Measurements from ENCODE around the gene SPTLC3.
"Not testable (repeated sequence)": the region's sequence is repeated elsewhere in the genome, so short reads cannot be mapped to it uniquely, and the experiment has no call there.

The SPTLC3 gene

DNA sequence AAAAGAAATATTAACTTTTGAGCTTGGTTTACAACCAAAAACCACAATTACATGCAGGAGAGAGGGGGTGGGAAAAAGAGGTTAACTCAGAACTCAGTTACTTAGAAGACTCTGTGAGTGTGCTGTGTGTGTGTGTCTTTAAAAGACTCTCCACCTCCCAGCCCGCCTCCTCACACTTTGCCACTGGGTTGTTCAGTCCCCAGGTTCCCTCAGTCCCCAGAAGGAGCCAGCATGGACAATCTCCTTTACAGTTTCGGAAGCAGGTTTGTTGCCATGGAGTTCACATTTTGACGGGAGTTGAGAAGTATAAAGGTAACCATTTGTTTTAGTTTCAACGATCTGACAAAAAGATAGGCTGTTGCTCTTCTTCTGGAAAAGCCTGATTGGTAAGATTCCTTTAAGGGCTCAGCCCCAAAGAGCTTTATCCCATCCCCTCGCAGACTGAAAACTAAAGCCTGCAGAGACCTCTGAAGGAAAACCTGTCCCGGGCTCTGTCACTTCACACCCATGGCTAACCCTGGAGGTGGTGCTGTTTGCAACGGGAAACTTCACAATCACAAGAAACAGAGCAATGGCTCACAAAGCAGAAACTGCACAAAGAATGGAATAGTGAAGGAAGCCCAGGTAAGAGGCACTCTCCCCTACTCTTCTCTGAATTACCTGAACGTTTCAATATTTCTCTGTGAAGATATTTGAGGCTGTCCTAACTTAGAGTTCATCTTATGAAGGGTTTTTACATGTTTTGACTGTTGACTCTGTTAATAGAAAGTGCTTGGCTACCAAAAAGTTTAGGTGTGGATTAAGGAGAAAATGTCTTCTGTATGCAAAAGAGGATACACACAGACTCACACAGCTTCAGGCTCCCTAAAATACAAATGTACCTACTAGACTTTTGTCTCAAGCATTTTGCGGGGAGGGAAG is at the start of gene SPTLC3:
SPTLC3 (plus strand) TSS at position 212 of the 921 bp plus-strand sequence; CDS start at position 508, 296 bp downstream.
- DNase-seq (ENCODE audit: low read depth), result no peak

DNA sequence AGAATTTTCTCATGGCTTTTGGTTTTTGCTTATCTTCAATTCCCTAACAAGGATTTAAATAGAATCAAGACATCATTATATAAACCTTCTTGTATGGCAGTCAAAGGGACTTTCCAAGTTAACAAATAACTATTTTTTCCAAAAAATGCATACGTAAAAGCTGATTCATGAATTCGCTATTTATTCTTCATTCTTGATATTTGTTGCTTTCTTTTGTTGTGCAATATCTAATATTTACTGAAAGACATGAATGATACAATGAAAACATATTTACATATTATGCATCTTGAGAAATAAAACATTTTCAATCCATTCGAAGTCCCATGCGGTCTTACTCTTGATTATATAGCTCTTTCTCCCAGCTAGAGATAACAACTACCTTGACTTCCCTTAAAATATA is 47.0 kb upstream of the SPTLC3 start:
- no peak for DNase-seq (ENCODE audit: low read depth)

DNA sequence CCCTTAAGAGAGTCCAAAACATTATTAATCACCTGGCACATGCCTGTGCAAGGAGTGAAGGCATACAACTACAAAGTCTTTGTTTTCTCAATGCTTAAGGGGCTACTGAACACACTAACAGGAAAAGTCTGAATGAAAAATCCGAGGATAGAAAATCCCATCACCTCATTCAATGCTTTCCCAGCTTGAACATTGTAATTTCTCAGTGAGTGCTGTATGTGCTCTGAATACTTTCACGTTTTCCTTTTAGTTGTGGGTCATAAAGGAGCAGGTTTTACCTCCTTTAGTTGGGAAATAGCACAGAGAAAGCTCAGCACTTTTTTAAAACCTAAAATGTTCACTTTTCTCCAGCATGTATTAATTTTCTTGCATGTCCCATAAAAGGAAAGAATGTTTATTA is 45.9 kb upstream of the SPTLC3 start:
- DNase-seq (ENCODE audit: low read depth), result no peak

DNA sequence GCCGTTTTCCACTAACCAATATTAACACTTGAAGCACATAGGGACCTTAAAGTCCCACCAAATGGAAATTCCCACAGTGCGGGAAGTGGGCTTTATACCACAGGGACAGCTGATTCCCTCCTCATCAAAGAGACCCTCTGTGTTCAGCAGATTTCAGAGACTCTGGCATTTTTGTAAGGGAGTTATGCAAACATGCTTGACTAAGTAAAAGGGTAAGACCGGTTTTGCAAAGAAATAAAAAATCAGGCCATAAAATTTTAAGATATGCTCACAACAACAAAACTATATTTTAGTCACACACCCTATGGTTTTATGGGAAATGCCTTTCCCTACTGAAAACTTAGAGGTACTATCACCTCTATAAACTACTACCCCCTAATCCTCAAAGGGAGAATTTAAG is 45.4 kb upstream of the SPTLC3 start:
- DNase-seq (ENCODE audit: low read depth), result no peak

DNA sequence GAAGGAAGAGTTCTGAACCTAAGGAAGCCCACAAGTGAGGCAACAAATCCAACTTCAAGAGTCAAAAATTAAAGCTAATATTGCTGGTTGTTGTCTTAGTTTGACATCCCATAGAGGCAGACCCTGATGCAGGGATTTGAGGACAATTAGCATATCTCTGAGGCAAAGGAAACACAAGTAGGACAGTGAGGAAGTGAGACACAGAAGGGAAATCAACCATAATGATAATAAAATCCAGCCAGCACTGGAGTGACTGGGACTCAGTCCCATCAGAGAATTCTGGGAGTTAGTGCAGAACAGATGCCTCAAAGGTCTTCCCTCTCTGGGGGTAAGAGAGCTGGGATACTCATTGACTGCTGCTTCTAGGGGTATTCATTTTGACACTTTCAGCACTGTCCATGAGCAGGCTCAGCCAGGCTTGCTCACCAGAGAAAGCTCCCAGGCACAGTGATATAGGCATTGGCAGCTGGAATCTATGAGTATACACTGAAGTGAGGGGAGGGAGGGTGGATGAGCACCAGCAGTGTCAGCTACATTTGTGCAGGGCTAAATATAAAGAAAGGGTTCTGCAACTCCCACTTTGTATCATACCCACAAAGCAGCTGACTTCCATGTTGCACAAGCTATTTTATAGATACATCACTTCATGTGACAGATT is 43.4 kb upstream of the SPTLC3 start:
- no peak for DNase-seq (ENCODE audit: low read depth)

DNA sequence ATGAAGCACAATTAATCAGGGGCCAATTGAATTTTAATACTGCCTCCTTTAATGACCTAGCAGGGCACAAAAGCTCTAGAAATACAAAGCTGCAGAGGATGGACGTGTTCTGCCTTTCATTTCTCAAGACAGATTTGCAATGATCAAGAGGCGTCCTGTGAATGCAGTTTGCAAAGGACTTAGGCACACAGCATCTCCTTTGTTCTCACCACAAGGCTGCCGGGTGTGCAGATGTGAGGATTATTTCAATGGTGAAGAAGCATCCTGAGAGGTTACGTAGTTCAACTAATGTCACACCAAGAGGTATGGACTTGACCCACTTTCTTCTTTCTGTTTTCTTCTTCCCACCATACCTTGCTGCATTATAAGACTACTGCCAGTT is 42.9 kb upstream of the SPTLC3 start:
- no peak for DNase-seq (ENCODE audit: low read depth)

DNA sequence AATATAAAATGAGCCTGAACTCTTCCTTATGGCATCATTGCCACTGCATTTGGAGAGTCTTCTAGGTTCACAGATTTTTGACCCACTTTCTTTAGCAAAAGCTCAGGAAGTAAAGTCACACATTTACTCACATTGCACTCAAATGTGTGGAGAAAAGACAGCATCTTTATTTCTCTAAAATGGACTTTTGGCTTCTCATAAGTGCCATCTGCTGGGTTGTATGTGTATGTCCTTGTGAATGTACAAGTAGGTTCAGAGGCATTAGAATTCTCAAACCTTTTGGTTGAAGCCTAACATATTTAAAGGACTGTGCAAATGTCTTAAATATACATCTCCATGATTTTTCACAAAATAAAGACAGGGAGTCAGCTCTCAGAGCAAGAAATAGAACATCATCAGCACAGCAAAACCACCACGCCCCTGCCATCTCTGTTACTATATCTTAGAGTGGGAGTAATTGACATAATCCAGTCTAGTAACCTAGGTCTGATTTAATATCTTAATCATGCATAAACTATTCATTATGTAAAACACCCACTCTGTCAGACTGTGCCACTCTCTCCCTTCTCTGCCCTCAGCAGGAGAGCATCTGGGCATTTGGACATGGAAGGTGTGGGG is 42.2 kb upstream of the SPTLC3 start:
- no peak for DNase-seq (ENCODE audit: low read depth)

DNA sequence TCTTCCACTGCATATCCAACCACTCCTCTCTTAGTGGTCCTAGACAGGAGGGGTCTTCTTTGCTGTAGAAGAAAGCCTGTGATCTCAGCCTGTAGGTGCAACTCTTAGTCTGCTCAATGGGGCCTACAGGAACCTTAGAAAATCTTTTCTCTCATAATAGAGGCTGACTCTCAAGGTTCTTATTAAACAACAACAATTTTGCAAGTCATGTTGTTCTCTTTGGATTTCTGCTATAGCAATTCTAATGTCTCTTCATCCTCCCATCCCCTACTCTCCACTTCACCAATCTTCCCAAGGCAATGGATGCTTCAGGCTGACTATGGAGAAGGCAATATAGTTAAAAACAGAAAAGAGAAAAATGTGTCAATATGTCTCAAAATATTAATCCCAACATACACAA is 40.8 kb upstream of the SPTLC3 start:
- DNase-seq (ENCODE audit: low read depth), result no peak

DNA sequence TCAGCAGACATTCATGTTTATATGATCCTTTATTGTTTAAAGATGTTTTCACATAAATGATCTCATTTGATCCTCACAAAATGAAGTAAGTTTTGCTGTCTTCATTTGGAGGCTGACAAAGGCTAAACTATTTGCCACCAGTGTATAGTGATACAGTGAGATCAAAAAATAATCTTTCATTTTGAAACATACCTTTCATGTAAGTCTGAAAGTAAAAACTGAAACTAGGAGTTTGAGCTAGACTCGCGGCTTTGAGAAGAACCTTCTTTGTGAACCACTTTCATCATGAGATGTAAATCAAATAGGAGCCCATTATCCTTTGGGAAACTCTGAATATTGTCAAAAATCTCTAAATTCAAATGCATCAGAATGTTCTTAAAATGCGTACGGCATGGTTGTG is 40.3 kb upstream of the SPTLC3 start:
- no peak for DNase-seq (ENCODE audit: low read depth)

DNA sequence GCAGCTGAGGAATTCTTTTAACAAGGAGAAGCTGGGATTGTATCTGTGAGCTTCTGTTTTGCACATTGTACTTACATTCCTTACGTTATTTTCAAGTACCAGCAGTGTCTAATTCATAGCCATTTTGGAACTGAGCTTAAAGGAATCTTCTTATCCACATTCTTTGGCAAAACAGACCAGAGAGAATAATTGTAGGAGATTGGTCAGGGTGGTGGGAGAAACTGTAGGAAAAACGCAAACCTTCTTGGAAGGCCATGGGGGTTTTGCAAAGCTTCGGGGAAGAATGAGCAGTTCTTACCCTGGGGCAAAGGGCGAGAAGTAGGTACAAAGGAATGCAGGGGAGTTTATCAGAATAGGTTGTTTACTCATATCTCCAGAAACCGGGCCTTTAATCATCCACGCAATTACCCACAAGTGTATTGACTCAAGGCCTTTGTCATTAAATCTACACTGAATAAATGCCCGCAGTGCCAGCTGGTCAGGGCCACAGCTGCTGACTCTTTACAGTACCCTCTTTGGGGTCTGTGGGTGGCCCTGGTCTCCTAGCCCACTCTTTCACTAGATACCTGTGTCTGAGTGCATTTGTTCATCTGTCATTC is 39.6 kb upstream of the SPTLC3 start:
- no peak for DNase-seq (ENCODE audit: low read depth)

DNA sequence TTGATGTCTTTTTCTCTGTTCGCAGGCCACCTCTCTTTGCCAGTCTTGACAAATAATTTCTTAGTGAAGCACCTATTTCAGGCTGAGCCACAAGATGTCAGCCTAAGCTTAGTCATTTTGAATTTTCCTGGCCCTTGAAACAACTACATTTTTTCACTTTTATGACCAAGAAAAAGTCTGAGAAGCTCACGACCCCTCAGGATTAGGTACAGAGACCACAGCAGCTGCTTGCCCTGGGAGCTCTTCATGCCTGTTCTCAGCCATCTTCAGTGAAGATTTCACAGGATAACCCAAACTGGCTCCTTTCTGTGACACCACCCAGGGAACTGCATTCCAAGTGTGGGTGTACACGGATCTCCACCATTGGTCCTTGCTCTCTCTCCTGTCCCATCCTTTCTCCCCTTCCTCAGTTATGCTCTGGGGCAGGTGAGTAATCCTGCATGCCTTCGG is 38.4 kb upstream of the SPTLC3 start:
- DNase-seq (ENCODE audit: low read depth), result no peak

DNA sequence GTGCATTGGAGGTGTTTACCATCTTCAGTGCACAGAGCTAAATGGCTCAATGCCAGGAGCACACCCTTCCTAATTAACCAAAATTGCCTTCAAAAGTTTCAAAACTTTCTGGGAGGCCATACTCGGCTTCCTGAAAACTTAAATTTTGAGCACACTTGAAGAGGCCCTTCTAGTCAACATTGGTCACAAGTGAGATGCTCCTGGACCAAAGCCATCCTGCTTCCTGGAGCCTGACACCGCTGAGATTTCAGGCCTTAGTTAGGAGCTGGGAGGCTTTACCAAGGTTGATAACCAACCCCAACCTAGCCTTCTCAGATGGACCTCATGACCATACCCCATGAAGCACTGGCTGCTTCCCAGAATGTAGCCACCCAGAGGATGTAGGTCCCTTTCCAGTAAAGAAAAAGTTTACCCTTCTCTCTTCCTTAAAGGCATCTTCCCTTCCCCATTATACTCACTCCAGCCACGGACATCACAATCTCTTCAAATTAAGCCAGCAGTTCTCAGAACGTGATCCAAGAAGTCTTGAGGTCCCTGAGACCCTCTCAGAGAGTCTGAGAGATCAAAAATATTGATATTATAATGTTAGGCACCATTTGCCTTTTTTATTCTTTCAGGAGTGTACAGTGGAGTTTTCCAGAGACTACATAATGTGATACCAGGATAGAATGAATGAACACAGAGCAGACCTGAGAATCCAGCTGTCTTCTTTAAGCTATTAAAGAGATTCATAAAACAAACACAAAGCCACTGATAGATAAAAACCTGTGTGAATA is 32.8 kb upstream of the SPTLC3 start:
- DNase-seq (ENCODE audit: low read depth), result no peak

DNA sequence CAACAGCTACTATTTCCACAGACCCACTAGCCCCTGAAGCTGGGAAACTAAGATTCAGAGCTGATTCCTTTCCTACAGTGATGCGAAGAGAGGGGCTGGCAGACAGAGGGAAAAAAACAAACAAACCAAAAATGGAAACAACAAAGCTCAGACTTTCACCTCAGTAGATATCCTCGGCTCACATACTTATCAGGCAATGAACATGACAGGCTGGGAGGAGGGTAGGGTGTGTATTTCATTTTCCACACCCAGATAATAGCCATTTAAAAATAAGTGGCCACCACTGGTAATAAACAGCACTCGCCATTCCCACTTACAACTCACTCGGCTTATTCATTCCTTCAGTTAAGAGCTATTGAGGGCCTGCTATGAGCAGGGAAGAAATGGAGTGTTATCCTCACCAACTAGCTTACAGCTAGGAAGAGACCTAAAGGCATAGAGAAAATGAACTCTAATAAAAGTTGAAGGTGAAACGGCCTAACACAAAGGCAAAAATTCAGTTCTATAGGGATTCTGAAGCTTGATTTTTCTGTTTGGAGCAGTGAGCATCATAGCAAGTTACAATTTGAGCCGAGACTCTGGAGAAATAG is 32.0 kb upstream of the SPTLC3 start:
- no peak for DNase-seq (ENCODE audit: low read depth)

DNA sequence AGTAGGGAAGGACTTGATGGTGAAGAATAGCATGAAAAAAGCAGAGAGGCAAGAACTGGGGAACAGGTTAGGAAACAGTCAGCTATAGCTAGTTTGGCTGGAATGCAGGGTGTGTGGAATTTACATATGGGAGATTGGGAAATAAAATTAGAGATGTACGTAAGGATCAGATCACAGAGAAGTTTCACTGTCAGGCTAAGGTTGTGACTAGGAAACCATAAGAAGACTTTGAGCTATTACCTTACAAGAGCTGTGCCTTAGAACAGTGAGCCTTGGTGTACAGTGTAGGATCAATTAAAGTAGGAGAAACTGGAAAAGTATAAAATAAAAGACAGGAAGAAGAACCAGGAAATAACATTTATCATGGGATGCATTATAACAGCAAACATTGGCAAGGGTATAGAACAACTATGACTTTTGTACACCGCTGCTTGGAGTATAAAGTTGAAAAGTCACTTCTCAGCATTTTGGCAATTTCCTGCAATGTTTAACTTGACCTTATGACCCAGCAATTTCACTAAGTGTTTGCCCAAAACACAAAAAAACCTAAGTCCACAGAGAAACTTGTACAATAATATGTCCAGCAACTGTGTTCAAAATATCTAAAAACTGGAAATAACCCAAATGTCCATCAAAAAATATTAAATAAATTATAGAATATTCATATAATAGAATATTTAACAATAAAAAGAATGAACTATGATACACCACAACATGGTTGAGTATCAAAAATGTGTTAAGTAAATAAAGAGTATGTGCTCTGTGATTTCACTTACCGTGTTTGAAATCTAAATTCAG is 31.2 kb upstream of the SPTLC3 start:
- no peak for DNase-seq (ENCODE audit: low read depth)

DNA sequence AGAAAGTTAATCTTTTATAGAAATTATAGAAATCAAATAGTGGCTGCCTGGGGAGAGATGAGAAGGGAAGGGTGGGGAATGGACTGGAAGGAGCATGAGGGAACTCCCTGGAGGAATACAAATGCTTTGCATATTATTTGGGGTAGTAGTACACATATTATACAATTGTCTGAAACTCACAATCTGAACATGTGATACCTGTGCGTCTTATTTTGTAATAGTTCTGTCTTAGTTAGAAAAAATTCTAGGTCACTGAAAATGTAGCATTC is 30.7 kb upstream of the SPTLC3 start:
- no peak for DNase-seq (ENCODE audit: low read depth)

DNA sequence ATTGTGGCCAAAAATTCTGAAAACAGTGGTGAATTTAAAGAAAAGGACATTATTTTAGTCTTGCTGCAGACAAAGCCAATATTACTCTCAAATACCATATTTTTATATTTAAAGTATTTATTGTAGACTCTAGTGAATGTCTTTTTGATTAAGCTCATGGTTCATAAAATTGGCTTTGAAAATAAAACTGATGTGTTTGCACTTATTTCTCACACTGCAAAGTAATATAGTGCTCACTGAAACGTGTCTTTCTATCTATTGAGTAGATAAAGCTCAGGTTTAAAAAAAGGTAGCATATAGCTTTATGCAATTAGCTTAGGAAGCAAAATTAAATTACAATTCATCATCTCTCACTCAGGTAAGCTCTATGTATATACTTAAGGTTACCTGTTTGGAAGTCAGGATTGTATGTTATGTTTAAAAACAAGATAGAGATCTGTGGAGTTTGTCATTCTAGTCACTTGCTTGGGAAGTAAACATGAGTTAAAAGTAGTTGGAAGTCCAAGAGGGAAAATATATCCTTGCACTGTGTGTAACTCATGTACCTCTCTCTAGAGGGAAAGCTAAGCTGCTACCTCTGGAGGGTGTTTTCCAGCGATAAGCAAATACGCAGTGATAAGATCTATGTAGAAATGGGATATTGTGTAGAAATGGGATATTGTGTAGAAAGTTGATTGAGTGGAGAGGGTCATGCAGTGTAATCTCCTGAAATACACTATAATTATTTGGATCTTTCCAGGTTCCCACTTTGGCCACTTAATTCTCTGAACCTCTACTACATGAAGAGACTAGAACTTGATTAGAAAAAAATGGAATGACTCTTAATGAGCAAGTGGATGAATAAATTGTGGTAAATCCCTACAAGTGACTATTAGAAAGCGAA is 29.9 kb upstream of the SPTLC3 start:
- no peak for DNase-seq (ENCODE audit: low read depth)

DNA sequence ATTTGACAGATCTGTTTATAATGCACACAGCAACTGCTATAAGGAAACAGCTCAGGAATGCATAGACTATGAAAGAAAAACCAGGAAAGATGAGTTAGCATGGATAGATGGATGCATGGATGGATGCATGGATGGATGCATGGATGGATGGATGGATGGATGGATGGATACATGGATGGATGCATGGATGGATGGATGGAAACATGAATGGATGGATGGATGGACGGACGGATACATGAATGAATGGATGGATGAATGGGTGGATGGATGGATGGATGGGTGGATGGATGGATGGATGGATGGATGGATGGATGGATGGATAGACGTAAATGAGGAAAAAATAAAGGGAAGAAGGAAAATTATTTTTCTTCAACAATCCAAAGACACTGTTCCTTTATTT is 29.1 kb upstream of the SPTLC3 start:
- not testable (repeated sequence) for DNase-seq (ENCODE audit: low read depth)

DNA sequence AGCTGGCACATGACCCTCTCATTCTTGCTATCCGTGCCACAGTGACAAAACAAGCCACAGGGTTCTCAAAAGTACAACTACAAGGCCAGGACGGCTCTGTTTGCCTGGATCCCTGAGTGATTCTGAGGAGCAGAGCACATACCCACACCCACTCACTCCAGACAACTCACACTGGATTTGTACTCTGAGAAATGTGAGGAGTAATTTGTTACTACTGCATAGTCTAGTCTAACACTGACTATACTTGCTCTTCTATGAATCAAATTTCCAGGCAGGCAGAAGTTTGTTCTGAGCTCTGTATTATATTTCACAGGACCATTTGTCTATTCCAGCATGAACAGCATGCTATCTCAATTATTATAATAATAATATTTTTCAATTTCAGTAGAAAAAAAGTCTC is 26.7 kb upstream of the SPTLC3 start:
- no peak for DNase-seq (ENCODE audit: low read depth)

DNA sequence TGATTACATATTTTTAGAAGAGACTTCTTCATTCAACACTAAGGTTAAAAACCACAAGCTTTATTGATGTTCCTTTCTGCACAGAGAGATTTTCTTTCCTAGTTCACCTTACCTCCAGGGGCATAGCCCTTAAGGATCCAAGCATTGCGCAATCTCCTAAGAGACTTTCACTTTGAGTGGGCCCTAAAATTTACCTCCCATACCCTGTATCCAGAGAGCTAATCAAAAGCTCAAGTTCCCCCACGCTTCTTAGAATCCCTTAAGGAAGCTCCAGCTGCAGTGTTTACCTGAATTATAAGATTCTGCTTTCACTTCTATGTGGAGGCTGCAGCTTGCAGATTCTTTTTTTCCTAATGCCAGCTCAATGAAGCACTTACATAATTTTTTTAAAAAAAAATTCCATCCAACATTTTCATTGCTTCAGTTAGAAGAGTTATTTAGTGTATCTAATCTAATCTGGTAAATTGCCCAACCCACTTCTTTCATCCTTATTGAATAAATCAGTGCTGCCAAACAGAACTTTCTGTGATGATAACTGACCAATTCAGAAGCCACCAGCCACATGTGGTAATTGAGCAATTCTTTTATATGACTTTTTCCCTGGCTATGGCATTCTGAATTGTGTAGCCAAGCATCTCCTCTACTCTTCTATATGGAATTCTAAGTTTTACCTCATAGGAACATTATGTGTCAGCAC is 24.6 kb upstream of the SPTLC3 start:
- DNase-seq (ENCODE audit: low read depth), result no peak
